Heart left ventricle (tissue), 13 donors: ENCODE data around the gene EVX2.
A peak's percentile ranks its signal among the peaks of the same experiment; 100 is the strongest.

Experiments used
- CTCF ChIP-seq, 12 donors: fragments of 200-600 bp; sonication (generic) in 4 of 12; IDR thresholded peaks; one replicate each; pipeline versions ENCODE4 v1.5.0 to v1.8.0; 2018 to 2022; ENCODE audit warnings: antibody characterized with exemption in 12 of 12, mild to moderate bottlenecking in 5 of 12
- POLR2A ChIP-seq, 2 donors: fragments of 450-650 bp; IDR thresholded peaks; one replicate each; pipeline ENCODE4 v1.6.1; 2017; ENCODE audit warnings: antibody characterized with exemption in 2 of 2, mild to moderate bottlenecking in 2 of 2, moderate library complexity in 2 of 2
- donor health status: ischemic (EF 13 %, LVEDD 7.1; RV severe dilation, severe dysfunction).
- donor health status: DM: no; HTN: yes; CAD: no.
- donor health status: DM: no; HTN: no; CAD: no.
- donor health status: ischemic (EF 25% LVEDD 6.9; RV normal size, moderate dysfunction).
- donor health status: ischemic (EF 25% LVEDD 5.7; RV mildly dilated, moderate dysfunction).
- donor health status: ischemic (EF 35%, LVEDD 5.7; RV mildly dilated, moderate dysfunction).
- donor health status: nonischemic (EF 11% LVEDD 7.7; RV severe dilation, severe dysfunction).
- donor health status: DM: yes; HTN: yes; CAD: no.
- donor health status: PGD.
- donor health status: ischemic (EF 29% LVEDD 5.4; RV normal size, mild dysfunction).
- donor health status: nonischemic (EF 23%, LVEDD 6.1; RV moderate dilation, normal function).

- no peak for TF ChIP-seq POLR2A (IDR thresholded peaks at IDR 0.05)
- peak; percentile 82 to 97 (median 93) for TF ChIP-seq CTCF (IDR thresholded peaks at IDR 0.05)
Measured at GRCh38 chr2:176126929-176127773, 43.4 kb upstream of the EVX2 start.
